ENCODE results near the gene DKKL1.

The DKKL1 gene

GRCh38 chr19:49338023-49338677 lies 25.5 kb upstream of the DKKL1 start:
- no peak for DNase-seq

DNA sequence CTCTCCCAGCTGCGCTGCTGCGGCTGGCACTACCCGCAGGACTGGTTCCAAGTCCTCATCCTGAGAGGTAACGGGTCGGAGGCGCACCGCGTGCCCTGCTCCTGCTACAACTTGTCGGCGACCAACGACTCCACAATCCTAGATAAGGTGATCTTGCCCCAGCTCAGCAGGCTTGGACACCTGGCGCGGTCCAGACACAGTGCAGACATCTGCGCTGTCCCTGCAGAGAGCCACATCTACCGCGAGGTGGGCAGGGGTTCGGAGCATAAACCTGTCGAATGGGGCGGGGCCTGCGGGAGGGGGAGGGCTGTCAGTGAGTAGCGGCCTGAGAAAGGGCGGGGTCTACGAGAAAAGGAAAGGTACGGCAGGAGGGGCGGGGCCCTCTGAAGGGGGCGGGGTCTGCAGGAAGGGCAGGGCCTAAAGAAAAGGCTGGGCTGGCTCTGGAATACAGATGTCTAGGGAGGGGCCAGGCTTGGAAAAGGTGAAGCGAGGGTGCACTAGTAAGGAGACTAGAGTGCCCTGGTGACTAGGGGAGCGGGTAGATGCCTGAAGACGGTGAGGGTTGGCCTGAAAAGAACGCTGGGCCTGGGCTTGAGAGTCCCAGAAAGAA lies 24.9 kb upstream of the DKKL1 start:
- no peak for DNase-seq

GRCh38 chr19:49339301-49340068 lies 24.2 kb upstream of the DKKL1 start:
- no peak for DNase-seq

- DNase-seq: no peak
Measured at GRCh38 chr19:49340069-49340864, 23.4 kb upstream of the DKKL1 start.

- DNase-seq: no peak
Measured at GRCh38 chr19:49340865-49341718, 22.6 kb upstream of the DKKL1 start.

DNA sequence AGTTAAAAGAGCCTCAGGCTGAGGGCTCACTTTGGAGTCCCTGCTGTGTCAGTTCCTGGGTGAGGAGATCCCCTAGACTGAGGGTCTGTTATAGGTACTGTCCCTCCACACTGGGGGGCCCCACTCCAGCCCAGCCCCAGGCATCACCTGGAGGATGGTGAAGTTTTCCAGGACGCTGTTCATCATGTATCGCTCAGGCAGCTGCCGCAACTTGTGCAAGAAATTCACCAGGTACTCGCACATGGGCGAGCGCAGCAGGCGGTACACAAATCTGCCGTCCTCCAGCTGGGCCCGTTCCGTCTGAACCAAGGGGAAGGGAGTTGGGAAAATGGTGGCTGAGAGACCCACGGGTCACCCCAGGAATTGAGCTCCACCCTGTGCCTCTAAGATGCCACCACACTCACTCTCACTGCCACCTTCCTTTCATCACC lies 21.4 kb upstream of the DKKL1 start:
- DNase-seq: no peak

- DNase-seq: no peak
Measured at GRCh38 chr19:49343123-49343522, 20.6 kb upstream of the DKKL1 start.

DNA sequence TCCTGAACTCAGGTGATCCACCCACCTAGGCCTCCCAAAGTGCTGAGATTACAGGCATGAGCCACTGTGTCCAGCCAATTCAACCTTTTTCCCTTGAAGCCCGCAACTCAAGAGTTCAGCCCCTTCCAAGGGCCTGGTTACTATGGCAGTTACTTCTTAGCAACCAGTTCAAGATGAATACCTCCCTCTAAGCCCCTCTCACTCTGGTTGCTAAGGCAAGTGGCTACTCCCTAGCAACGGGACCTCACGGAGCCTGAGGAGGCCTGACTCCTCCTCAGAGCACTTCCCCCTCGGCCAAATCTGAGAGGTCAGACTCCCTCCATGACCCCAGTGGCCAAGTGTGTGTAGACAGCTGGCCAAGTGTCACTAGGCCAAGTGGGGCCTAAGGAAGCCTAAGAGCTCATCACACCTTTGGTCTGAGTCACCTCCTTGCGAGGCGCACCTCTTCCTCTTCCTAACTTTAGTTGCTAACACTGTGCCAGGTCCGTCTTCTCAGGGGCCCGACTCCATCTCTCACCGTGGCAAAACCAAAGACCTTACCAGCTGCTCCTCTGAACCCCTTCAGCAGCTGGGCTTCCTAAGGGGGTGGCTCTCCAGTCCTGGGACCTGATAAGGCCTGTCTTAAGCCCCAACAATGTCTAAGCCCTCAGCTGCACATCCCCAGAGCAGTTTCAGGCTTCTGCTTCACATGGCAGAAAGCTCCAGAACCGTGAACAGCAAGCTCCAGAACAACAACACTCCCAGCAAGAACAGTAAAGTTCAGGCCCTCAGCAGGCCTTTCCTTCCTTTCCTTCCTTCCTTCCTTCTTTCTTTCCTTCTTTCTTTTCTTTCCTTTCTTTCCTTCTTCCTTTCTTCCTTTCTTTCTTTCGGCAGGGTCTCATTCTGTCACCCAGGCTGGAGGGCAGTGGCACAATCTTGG lies 18.9 kb upstream of the DKKL1 start:
- no peak for DNase-seq

- no peak for DNase-seq
Measured at GRCh38 chr19:49347191-49347590, 16.5 kb upstream of the DKKL1 start.

DNA sequence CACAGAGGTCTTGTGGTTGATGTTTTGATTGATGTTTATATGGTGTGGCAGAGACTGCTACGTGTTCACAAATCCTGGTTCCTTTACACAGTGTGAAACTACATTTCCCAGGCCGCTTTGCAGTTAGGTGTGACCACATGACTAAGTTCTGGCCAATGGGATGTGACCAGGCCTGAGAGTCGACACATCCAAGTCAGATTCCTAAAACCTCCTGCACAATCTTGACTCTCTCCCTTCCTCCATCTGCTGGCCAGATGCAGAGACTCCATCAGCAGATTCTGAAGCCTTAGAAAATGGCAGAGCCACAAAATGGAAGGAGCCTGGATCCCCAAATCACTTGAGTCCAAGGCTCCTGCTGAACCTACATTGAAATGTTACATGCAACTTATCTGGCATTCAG lies 15.8 kb upstream of the DKKL1 start:
- no peak for DNase-seq

DNA sequence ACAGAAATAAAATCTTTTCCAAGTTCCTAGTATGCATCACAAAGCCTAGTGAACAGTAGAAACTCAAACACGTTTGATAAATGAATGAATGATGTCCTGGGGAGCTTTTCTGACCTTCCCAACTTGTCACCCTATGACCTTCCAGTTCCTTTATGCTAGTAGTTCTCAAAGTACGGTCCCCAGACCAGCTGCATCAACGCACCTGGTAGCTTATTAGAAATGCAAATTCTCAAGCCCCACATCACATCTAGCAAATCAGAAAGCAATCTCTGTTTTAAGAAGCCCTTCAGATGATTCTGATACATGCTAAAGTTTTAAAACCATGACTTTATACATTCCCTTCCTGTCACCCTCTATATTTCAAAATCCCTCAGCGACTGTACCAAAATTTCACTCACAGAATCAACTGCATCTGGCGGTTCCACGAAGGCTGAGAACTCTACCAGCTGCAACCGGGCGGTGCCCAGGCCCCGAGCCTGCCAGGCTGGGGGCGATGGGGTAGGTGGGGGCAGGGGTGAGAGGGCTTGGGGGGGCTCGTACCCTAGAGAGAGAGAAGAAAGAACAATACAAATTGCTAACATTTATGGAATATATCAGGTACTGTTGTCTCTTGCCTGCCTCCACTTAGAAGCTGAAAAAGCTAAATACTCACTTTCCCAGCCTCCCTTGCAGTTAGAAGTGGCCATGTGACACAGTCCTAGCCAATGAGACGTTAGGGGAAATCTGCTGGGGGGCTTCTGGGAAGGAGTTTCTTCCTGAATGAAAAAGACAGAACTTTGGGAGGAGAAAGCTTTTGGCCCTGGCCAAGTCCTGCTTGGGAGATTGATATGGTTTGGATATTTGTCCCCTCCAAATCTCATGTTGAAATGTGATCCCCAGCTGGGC lies 15.1 kb upstream of the DKKL1 start:
- no peak for DNase-seq

GRCh38 chr19:49349567-49349966 lies 14.1 kb upstream of the DKKL1 start:
- DNase-seq: no peak

DNA sequence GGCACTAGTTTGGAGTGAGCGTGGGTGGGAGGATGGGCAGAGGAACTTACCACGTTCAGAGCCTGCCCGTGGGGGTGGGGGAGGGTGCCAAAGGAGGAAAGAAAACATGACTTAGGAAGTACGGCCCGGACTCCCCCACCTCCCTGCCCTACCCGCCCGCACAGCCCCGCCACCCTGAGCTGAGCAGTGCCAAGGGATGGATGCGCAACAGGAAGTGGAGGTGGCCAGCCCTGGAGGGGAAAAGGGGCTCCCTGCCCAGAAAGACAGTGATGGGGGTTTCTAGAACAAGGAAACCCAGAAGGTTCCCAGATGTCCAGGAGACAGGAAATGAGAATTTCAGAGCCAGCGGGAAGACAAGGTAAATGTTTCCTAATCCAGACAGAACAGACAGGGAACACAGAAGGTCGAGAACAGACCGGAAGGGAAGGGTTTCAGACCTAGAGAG lies 7.7 kb upstream of the DKKL1 start:
- DNase-seq: no peak

DNA sequence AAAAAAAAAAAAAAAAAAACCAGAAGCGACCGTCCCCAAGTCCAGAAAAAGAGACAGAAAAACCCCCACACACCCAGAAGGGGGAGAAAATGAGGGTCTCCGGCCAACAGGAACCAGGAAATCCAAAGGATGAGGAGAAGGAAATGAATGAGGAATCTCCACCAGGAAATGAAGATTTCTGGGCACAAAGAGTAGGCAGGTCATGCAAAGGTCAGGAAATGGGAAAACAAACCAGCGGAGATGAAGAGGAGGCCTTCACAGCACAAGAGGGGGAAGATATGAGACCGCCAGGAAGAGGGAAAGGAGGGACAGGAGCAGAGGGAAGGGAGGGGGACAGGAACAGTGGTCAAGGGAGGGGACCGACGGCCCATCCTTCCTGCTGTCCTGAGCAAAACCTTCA lies 7.3 kb upstream of the DKKL1 start:
- DNase-seq: no peak

DNA sequence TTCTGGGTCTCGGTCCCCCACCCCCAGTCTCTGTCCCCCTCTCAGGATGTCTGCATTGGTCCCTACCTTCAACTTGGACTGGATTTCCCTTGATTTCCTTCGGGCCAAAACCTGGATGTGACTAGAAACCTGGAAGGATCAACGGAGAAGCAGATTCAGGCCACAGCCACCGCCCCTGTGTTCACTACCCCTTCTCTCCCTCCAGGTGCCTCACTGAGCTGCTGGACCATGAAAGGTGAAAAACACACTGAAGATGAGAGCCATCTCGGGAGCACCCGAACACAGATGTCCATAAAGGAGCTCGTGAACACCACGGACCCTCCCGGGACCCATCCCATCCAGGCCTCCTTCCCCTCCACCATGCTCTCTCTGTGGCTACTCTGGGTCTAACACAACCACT lies 6.5 kb upstream of the DKKL1 start:
- no peak for DNase-seq

DNA sequence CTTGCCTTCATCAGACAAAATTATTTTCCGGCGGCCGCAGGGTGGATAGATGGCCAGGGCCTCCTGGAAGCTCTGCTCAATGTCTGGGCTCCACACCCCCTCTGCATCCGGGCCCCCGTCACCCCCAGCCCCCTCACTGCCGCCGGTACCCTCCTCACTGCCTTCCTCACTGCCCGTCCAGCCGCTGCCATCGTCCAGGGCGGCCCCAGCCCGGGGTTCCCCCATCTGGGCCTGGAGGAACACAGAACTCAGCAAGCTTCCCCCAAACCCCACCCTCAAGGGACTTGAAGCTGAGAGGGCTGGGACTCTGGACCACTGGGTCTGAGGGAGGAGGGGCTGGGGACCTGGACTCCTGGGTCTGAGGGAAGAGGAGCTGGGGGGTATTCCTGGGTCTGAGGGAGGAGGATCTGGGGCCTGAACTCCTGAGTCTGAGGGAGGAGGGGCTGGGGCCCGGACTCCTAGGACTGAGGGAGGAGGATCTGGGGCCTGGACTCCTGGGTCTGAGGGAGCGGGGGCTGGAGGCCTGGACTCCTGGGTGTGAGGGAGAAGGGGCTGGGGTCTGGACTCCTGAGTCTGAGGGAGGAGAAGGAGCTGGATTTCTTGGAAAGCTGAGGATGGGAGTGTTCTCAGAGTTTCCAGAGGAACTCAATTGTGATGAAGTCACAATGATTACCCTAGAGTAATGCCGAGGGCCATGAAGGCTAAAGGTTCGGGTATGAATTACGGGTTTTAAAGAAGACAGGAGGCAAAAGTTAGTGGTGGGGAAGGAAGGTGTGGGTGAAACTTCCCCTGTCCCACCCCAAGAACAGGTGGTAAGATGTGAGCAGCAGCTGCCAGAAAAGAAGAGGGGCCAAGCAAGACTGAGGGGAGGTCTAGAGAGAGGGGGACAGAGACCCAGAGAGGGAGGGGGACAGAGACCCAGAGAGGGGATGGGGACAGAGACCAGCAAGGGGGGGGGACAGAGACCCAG lies 3.5 kb upstream of the DKKL1 start:
- DNase-seq: no peak

- no peak for DNase-seq
Measured at GRCh38 chr19:49361438-49362047, 2.1 kb upstream of the DKKL1 start.

All from activated CD4-positive, alpha-beta T cell treated with anti-CD3 and anti-CD28 coated beads, Interleukin-2, amount 50 U/mL, for 1 hour (primary cell).